ENCODE measurements around the gene HPCAL1. TPM values are rescaled to one million over a fixed set of nuclear protein-coding genes. Genes with fewer than 3 reads are reported as not detected.

The HPCAL1 gene
- total RNA-seq, 2 experiments from 2014 or later = 9.2 to 9.7 TPM

DNA sequence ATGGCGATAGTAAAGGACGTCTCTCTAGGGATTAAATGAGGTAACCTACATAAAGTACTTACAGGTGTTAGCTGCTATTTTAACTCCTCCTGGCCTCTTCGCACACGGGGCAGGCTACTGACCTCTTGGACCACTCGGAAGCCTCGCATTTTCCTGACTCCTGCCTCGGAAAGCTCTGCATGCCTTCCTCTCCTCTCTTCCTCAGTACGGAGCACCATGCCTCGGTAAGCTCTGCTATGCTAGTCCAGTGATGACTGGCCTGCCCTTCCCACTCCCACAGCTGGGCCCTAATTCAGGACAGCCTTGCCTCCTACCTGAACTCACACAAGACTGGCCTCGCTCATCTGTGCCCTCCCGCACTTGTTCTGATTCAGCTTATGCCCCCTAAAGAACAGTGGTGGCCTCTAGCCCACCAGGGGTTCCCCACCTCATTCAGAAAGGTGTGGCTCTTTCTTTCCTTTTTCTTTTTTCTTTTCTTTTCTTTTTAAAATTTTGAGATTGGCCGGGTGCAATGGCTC is 22.7 kb upstream of the HPCAL1 start:
- H3K27ac ChIP-seq (ENCODE audit: low read depth, low read length, poor library complexity, severe bottlenecking) = no peak overlapping the region
- no peak overlapping the region for H3K4me3 ChIP-seq (ENCODE audit: low read depth, low read length, poor library complexity, severe bottlenecking)
- no peaks in the 10 kb centered on the region for H3K79me2 ChIP-seq (ENCODE audit: insufficient read depth, low read depth, low read length)
- CTCF ChIA-PET (ENCODE audit: unreplicated experiment) = no interaction called here
- peaks cover 2% of the 10 kb centered on the region for H3K4me1 ChIP-seq (ENCODE audit: insufficient read depth, low read length, poor library complexity, severe bottlenecking)
- H3K9me3 ChIP-seq (ENCODE audit: low read length) = no peaks in the 10 kb centered on the region
- no peaks in the 10 kb centered on the region for H4K20me1 ChIP-seq (ENCODE audit: insufficient read depth, low read length)
- POLR2A ChIA-PET = interaction anchor here (0.9 kb wide), 1 partner anchor 114 kb away, joined by 3 read pairs; no protein-coding TSS in a partner anchor
- no peak overlapping the region for H2AFZ ChIP-seq (ENCODE audit: low read length)
- H3K4me2 ChIP-seq (ENCODE audit: low read length) = no peak overlapping the region
- no peak for TF ChIP-seq EZH2phosphoT487 (IDR thresholded peaks at IDR 0.05; ENCODE audit: borderline replicate concordance, low read depth, low read length)
- TF ChIP-seq CTCF (conservative IDR thresholded peaks at IDR 0.05; ENCODE audit: low read length) = no peak
- no peaks in the 10 kb centered on the region for H3K36me3 ChIP-seq (ENCODE audit: insufficient read depth, low read length)
- no peaks in the 10 kb centered on the region for H3K9me2 ChIP-seq (ENCODE audit: insufficient read depth, low read length)
- BruUV-seq (replicated peaks) = no TSS peak
- no peak for DNase-seq (ENCODE audit: low spot score)
- intact Hi-C loops (cut with micrococcal nuclease; ENCODE audit: unreplicated experiment) = no loop called here

GRCh38 chr2:10281891-10282290 is 20.8 kb upstream of the HPCAL1 start:
- intact Hi-C loops (cut with micrococcal nuclease; ENCODE audit: unreplicated experiment) = no loop called here
- Histone ChIP-seq H4K20me1 (ENCODE audit: insufficient read depth, low read length) (no peaks in the 10 kb centered on the region), H2AFZ (ENCODE audit: low read length) (no peak overlapping the region), H3K36me3 (ENCODE audit: insufficient read depth, low read length) (no peaks in the 10 kb centered on the region), H3K4me3 (ENCODE audit: low read depth, low read length, poor library complexity, severe bottlenecking) (no peak overlapping the region), H3K4me2 (ENCODE audit: low read length) (no peak overlapping the region), H3K79me2 (ENCODE audit: insufficient read depth, low read depth, low read length) (no peaks in the 10 kb centered on the region), H3K27ac (ENCODE audit: low read depth, low read length, poor library complexity, severe bottlenecking) (no peak overlapping the region), H3K4me1 (ENCODE audit: insufficient read depth, low read length, poor library complexity, severe bottlenecking) (peaks cover 10% of the 10 kb centered on the region), H3K9me2 (ENCODE audit: insufficient read depth, low read length) (no peaks in the 10 kb centered on the region), H3K9me3 (ENCODE audit: low read length) (no peaks in the 10 kb centered on the region)
- POLR2A ChIA-PET = interaction anchor here (0.6 kb wide), 1 partner anchor 1009 kb away, joined by 3 read pairs; no protein-coding TSS in a partner anchor
- BruUV-seq (replicated peaks) = no TSS peak
- no peak for TF ChIP-seq CTCF (conservative IDR thresholded peaks at IDR 0.05; ENCODE audit: low read length)
- TF ChIP-seq EZH2phosphoT487 (IDR thresholded peaks at IDR 0.05; ENCODE audit: borderline replicate concordance, low read depth, low read length) = no peak
- CTCF ChIA-PET (ENCODE audit: unreplicated experiment) = interaction anchor here (0.5 kb wide), 1 partner anchor 487 kb away, joined by 3 read pairs; no protein-coding TSS in a partner anchor
- no peak for DNase-seq (ENCODE audit: low spot score)

- no peak overlapping the region for H2AFZ ChIP-seq (ENCODE audit: low read length)
- POLR2A ChIA-PET = no interaction called here
- H3K36me3 ChIP-seq (ENCODE audit: insufficient read depth, low read length) = no peaks in the 10 kb centered on the region
- no peak for DNase-seq (ENCODE audit: low spot score)
- H3K4me2 ChIP-seq (ENCODE audit: low read length) = no peak overlapping the region
- H3K4me3 ChIP-seq (ENCODE audit: low read depth, low read length, poor library complexity, severe bottlenecking) = no peak overlapping the region
- CTCF ChIA-PET (ENCODE audit: unreplicated experiment) = interaction anchor here (0.5 kb wide), 1 partner anchor 487 kb away, joined by 3 read pairs; no protein-coding TSS in a partner anchor
- TF ChIP-seq CTCF (conservative IDR thresholded peaks at IDR 0.05; ENCODE audit: low read length) (no peak), EZH2phosphoT487 (IDR thresholded peaks at IDR 0.05; ENCODE audit: borderline replicate concordance, low read depth, low read length) (no peak)
- H4K20me1 ChIP-seq (ENCODE audit: insufficient read depth, low read length) = no peaks in the 10 kb centered on the region
- H3K9me2 ChIP-seq (ENCODE audit: insufficient read depth, low read length) = no peaks in the 10 kb centered on the region
- no peaks in the 10 kb centered on the region for H3K79me2 ChIP-seq (ENCODE audit: insufficient read depth, low read depth, low read length)
- no peaks in the 10 kb centered on the region for H3K9me3 ChIP-seq (ENCODE audit: low read length)
- intact Hi-C loops (cut with micrococcal nuclease; ENCODE audit: unreplicated experiment) = no loop called here
- peaks cover 10% of the 10 kb centered on the region for H3K4me1 ChIP-seq (ENCODE audit: insufficient read depth, low read length, poor library complexity, severe bottlenecking)
- BruUV-seq (replicated peaks) = no TSS peak
- no peak overlapping the region for H3K27ac ChIP-seq (ENCODE audit: low read depth, low read length, poor library complexity, severe bottlenecking)
Measured at GRCh38 chr2:10282611-10283105, 20.0 kb upstream of the HPCAL1 start.

All from OCI-LY7 (cell line).